Measurements from ENCODE around the gene CD4.
"Not testable (repeated sequence)": the region's sequence is repeated elsewhere in the genome, so short reads cannot be mapped to it uniquely, and the experiment has no call there.

The CD4 gene

DNA sequence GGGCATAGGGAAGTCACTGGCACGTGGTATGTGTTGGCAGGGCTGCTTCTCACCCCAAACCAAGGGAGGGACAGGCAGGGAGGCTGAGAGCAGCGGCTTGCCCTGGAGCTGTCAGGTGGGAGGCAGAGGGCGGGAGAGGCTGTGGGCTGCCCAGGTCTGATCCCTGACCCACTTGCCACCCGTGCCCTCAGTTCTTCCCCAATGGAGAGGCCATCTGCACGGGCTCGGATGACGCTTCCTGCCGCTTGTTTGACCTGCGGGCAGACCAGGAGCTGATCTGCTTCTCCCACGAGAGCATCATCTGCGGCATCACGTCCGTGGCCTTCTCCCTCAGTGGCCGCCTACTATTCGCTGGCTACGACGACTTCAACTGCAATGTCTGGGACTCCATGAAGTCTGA is 56.1 kb downstream of the CD4 start:
- DNase-seq (ENCODE audit: low read depth in 2 of 2) = no peak

- DNase-seq (ENCODE audit: low read depth in 2 of 2) = no peak
These were observed 57.1 kb downstream of the CD4 start for GRCh38 chr12:6846316-6846869.

DNA sequence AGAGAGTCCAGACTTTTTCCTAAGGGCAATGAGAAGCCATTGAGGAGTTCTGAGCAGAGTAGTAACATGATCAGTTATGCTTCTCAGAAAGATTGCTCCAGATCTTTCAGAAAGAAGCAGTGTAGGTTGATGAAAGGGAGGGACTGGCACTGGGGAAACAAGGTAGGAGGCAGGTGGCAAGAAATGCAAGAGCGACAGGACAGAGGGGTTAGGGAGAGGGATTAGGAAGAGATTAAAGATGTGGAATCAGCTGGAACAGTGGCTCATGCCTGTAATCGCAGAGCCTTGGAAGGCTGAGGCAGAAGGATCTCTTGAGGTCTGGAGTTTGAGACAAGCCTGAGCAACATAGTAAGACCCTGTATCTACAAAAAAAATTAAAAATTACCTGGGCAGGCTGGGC is 58.3 kb downstream of the CD4 start:
- no peak for DNase-seq (ENCODE audit: low read depth in 2 of 2)

DNA sequence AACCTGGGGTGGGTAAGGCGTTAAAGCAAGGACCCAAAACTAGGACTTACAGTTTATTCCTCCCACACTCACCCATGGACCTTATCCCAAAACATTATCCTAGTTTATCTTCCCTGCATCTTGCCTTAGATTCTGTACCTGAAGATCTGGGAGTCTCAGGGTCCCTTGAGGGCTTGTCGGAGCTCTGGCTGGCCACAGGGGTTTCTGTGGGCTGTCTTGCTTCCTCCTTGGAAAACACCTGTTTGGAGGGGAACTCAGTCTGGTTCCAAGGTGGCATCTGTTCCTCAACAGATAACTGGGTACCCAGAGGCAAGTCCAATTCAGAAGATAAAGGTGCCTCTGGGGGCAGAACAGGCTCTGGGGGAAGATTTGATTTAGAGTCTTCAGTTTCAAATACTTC is 60.1 kb downstream of the CD4 start:
- DNase-seq (ENCODE audit: low read depth in 2 of 2) = no peak

DNA sequence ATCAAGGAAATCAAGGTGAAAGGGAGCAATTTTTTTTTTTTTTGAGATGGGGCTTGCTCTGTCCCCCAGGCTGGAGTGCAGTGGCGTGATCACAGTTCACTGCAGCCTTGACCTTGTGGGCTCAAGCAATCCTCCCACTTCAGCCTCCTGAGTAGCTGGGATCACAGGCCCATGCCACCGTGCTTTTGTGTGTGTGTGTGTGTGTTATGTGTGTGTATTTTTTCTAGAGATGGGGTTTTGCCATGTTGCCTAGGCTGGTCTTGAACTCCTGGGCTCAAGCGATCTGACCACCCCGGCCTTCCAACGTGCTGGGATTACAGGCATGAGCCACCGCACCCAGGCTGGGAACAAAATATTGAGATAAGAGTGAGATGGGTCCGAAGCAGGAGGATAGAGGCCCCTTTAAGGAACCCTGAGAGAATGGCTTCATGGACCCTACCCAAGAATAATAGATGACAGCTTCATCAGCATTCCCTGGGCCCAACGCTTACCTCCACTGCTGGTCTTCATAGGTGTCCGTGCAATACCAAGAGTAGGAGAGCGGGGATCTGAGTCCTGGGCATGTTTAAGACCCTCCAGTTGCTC is 60.7 kb downstream of the CD4 start:
- DNase-seq (ENCODE audit: low read depth in 2 of 2) = no peak

DNA sequence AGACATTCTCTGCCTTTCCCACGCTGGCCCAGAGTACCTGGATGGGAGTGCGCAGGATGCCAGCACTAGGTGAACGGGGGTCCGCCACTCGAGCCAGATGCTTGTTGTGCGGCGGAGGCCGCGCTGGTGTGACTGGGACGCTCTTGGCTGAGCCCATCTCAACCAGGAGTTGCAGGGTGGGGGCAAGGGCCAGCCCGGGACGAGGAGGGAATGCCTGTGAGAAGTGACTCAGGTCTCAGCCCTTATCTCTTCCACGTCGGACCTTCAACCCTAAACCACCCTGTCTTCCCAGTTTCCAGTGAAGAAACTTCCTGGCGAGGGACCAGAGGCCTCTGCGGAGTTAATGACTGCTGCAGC is 61.4 kb downstream of the CD4 start:
- no peak for DNase-seq (ENCODE audit: low read depth in 2 of 2)

DNA sequence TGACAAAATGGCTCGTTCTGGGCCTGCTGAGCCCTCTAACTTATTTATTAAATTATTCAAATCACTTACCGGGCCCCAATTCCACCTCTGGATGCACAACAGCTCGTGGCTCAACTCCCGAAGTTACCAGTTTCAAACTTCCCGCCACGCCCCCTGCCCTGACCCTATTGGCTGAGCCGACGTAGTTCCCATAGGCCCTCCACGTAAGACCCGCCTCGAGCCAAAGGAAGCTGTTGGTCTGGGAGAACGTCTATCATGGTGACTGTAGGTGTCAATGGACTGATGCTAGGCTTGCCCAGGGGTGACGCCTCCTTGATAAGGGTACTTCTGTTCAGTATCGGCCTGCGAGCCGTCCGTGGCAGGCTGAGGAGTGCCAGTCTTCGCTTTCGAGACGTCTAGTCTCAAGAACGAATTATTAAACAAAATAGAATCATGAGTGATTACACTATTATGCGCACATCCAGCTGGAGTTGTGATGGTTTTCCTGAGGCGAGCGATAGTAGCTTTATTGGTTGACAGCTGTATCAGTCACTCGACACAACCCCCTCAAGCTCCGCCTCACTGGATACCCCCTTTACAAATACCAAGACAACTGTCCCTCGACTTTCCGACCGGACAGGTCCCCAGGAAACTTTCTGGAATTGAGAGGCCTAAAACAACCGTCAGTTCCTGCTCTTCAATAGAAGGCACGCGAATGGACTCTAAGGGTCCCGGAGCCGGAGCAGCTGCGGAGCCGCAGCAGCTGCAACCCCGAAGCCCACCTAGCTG is 62.0 kb downstream of the CD4 start, which contains the start of gene CDCA3:
CDCA3 (minus strand) TSS at position 134 of the 768 bp plus-strand sequence. CDS start 334 bp downstream, outside the sequence.
- DNase-seq (ENCODE audit: low read depth in 2 of 2) = peak; percentile 72 to 84

DNA sequence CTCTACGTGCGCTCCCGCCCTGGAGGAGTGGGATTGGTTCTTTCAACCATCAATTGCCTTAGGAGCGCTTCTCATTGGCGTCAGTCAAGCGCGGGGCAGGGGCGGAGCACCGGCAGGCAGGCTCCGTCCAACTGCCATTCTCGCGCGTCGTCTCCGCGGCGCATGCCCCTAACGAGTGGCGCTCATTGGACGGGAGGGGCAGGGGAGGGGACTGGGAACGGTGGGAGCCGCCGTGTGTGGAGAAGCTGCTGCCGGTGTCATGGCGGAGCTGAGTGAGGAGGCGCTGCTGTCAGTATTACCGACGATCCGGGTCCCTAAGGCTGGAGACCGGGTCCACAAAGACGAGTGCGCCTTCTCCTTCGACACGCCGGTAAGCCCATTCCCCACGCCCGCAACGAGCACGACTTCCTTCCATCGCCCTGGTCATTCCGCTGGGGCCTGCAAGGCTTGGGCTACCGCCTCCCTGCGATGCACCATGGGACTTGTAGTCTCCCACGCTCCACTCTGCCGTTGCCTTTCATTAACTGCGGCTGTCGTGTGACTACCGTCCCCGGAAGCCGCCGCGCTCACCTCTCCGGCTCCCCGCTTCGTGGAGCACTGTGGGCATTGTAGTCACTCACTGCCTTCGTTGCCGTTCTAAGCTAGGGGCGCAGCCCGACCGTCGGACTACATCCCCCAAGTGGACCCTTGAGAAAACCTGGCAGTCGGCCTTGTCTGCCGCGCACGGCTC is 62.8 kb downstream of the CD4 start, which contains the start of gene USP5:
USP5 (plus strand) TSS at position 230 of the 730 bp plus-strand sequence; CDS start at position 260, 30 bp downstream.
- DNase-seq (ENCODE audit: low read depth in 2 of 2) = peak; percentile 92 to 95

DNA sequence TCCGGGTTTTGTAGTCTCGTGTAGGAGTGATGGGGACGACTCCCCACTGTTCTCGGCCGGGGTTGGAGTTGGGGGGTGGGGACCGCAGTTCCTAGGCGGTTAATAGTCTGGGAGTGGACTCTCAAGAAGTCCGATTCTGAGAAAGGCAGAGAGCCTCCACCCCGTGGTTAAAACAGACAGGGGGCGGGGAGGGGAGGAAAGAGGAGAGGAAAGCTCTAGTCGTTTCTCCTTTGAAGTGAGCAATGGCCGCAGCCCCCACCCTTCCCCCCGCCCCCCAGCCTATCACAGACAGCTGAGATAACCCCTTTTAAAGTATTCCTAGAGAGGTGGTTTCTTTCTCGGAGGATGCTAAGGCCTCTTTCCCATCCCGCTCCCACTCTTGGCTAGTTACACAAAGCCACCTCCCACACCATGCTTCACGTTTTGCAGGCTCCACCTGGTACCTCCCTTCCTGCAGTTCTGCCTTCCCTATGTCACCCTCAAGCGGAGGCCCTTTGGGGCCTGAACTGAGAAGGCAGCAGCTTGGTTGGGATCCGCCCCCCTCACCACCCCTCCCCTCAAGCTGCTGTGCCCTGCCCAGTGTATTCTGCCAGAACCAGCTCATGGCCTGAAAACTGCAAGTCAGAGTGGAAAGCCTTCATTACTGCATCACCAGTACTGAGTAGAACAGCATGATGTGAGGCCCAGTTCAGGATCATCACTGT is 63.5 kb downstream of the CD4 start:
- no peak for DNase-seq (ENCODE audit: low read depth in 2 of 2)

- no peak for DNase-seq (ENCODE audit: low read depth in 2 of 2)
These were observed 64.3 kb downstream of the CD4 start for GRCh38 chr12:6853626-6854025.

GRCh38 chr12:6854036-6854435 is 64.7 kb downstream of the CD4 start:
- DNase-seq (ENCODE audit: low read depth in 2 of 2) = no peak

GRCh38 chr12:6855322-6855721 is 66.0 kb downstream of the CD4 start:
- DNase-seq (ENCODE audit: low read depth in 2 of 2) = no peak

GRCh38 chr12:6858799-6859198 is 69.5 kb downstream of the CD4 start:
- DNase-seq (ENCODE audit: low read depth in 2 of 2) = no peak

GRCh38 chr12:6860116-6860515 is 70.8 kb downstream of the CD4 start:
- DNase-seq (ENCODE audit: low read depth in 2 of 2) = no peak

DNA sequence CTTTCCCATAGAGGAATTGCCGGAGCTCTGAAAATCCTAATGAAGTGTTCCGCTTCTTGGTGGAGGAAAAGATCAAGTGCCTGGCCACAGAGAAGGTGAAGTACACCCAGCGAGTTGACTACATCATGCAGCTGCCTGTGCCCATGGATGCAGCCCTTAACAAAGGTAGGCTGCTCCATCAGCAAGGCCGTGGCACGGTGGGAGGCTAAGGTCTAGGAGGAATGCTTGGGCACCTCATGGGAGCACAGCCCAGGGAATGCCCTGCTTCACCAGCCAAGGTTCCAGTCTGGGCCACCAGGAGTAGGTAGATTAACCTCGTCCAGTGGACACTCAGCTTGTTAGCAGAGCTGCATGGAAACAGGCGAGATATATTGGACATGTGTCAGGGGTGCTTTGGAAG is 71.6 kb downstream of the CD4 start:
- DNase-seq (ENCODE audit: low read depth in 2 of 2) = no peak

DNA sequence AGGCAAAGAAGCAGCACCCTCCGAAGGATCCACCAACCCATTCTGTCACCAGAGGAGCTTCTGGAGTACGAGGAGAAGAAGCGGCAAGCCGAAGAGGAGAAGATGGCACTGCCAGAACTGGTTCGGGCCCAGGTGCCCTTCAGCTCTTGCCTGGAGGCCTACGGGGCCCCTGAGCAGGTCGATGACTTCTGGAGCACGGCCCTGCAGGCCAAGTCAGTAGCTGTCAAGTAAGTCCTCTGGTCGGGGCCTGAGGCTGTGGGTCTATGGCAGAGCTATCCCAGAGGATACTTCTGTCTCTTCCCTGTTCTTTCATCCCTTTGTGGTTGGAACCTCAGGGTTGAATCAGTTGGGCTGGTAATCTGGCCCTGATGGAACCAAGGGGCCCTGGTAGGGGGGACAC is 72.1 kb downstream of the CD4 start:
- DNase-seq (ENCODE audit: low read depth in 2 of 2) = no peak

DNA sequence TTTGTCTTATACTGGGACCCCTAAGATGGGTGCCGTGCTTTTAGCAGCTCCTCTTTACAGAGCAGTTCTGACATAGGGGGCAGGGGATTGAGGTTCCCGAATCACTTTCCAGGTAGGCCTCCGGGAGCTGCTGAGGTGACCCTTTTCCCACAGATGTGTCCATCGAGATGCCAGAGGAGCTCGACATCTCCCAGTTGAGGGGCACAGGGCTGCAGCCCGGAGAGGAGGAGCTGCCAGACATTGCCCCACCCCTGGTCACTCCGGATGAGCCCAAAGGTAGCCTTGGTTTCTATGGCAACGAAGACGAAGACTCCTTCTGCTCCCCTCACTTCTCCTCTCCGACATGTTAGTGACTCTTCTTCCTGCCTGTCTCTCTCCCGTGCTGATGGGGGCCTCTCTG is 73.7 kb downstream of the CD4 start:
- DNase-seq (ENCODE audit: low read depth in 2 of 2) = no peak

DNA sequence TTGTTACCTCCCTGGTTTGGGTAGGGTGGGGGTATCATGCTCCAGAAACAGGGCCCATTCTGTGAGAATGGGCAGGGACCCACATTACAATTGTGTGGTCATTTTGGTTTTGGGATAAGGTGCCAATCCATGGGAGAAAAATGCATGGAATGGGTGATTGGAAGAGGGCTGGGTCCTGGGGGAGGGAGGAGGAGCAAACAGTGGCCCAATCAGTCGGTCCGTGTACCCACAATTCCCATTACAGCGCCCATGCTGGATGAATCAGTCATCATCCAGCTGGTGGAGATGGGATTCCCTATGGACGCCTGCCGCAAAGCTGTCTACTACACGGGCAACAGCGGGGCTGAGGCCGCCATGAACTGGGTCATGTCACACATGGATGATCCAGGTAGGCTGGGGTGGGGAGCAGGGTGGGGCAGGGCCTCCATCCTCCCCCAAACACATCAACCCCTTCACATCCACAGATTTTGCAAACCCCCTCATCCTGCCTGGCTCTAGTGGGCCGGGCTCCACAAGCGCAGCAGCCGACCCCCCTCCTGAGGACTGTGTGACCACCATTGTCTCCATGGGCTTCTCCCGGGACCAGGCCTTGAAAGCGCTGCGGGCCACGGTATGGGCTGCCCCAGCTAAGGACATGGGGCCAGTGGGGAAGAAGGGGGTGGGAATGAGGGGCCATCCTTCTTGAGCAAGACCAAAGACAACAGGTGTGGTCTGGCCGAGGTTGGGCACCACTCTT is 74.4 kb downstream of the CD4 start:
- no peak for DNase-seq (ENCODE audit: low read depth in 2 of 2)

- DNase-seq (ENCODE audit: low read depth in 2 of 2) = not testable (repeated sequence)
These were observed 76.0 kb downstream of the CD4 start for GRCh38 chr12:6865307-6865706.

GRCh38 chr12:6866163-6866919 is 77.0 kb downstream of the CD4 start:
- DNase-seq (ENCODE audit: low read depth in 2 of 2) = no peak
